Measurements from ENCODE around the gene STAP1.
"Not testable (repeated sequence)": the region's sequence is repeated elsewhere in the genome, so short reads cannot be mapped to it uniquely, and the experiment has no call there.

Gene STAP1

GRCh38 chr4:67558493-67558892 lies at the start of gene STAP1:
STAP1 (plus strand) TSS chr4:67558727; CDS start chr4:67558810, 83 bp downstream.
- in situ Hi-C loops (cut with MboI; ENCODE audit: low pct_unique_long_range_greater_than_20kb, low sequenced_read_pairs, unreplicated experiment), result no loop called here
- TF ChIP-seq CTCF (IDR thresholded peaks at IDR 0.05; ENCODE audit: extremely low read depth, insufficient read depth, missing control alignments), result peak; percentile 32
- no peak for DNase-seq (ENCODE audit: low spot score)

GRCh38 chr4:67512501-67512900 lies 46.0 kb upstream of the STAP1 start:
- in situ Hi-C loops (cut with MboI; ENCODE audit: low pct_unique_long_range_greater_than_20kb, low sequenced_read_pairs, unreplicated experiment), result no loop called here
- TF ChIP-seq CTCF (IDR thresholded peaks at IDR 0.05; ENCODE audit: extremely low read depth, insufficient read depth, missing control alignments), result no peak
- no peak for DNase-seq (ENCODE audit: low spot score)

- no peak for TF ChIP-seq CTCF (IDR thresholded peaks at IDR 0.05; ENCODE audit: extremely low read depth, insufficient read depth, missing control alignments)
- in situ Hi-C loops (cut with MboI; ENCODE audit: low pct_unique_long_range_greater_than_20kb, low sequenced_read_pairs, unreplicated experiment), result no loop called here
These were observed 38.4 kb upstream of the STAP1 start for GRCh38 chr4:67520141-67520540.

GRCh38 chr4:67521506-67521905 lies 37.0 kb upstream of the STAP1 start:
- TF ChIP-seq CTCF (IDR thresholded peaks at IDR 0.05; ENCODE audit: extremely low read depth, insufficient read depth, missing control alignments), result no peak
- in situ Hi-C loops (cut with MboI; ENCODE audit: low pct_unique_long_range_greater_than_20kb, low sequenced_read_pairs, unreplicated experiment), result no loop called here
- no peak for DNase-seq (ENCODE audit: low spot score)

More at GRCh38 chr4:67520141-67520540, 38.4 kb upstream of the STAP1 start:
- no peak for DNase-seq (ENCODE audit: low spot score)

GRCh38 chr4:67522230-67522629 lies 36.3 kb upstream of the STAP1 start:
- TF ChIP-seq CTCF (IDR thresholded peaks at IDR 0.05; ENCODE audit: extremely low read depth, insufficient read depth, missing control alignments), result no peak
- in situ Hi-C loops (cut with MboI; ENCODE audit: low pct_unique_long_range_greater_than_20kb, low sequenced_read_pairs, unreplicated experiment), result no loop called here
- DNase-seq (ENCODE audit: low spot score), result no peak

GRCh38 chr4:67522851-67523671 lies 35.5 kb upstream of the STAP1 start:
- in situ Hi-C loops (cut with MboI; ENCODE audit: low pct_unique_long_range_greater_than_20kb, low sequenced_read_pairs, unreplicated experiment), result no loop called here
- DNase-seq (ENCODE audit: low spot score), result no peak
- TF ChIP-seq CTCF (IDR thresholded peaks at IDR 0.05; ENCODE audit: extremely low read depth, insufficient read depth, missing control alignments), result no peak

GRCh38 chr4:67524140-67524539 lies 34.4 kb upstream of the STAP1 start:
- in situ Hi-C loops (cut with MboI; ENCODE audit: low pct_unique_long_range_greater_than_20kb, low sequenced_read_pairs, unreplicated experiment); DNase-seq (ENCODE audit: low spot score): not testable (repeated sequence)

Data from GM13977 (cell line).